ENCODE measurements around the gene KNL1.
"Not testable (repeated sequence)": the region's sequence is repeated elsewhere in the genome, so short reads cannot be mapped to it uniquely, and the experiment has no call there.

The KNL1 gene

GRCh38 chr15:40593588-40594428, at the start of gene KNL1:
Gene KNL1 (plus strand): TSS chr15:40594249. CDS start chr15:40602932, 8,683 bp downstream.
- peak; percentile 89 for DNase-seq (ENCODE audit: low spot score)

GRCh38 chr15:40545457-40545856, 48.6 kb upstream of the KNL1 start:
- DNase-seq (ENCODE audit: low spot score), result peak; percentile 42

GRCh38 chr15:40548610-40549009, 45.4 kb upstream of the KNL1 start:
- no peak for DNase-seq (ENCODE audit: low spot score)

- DNase-seq (ENCODE audit: low spot score), result no peak
Observed at GRCh38 chr15:40549894-40550293, 44.2 kb upstream of the KNL1 start.

- no peak for DNase-seq (ENCODE audit: low spot score)
Observed at GRCh38 chr15:40550341-40551037, 43.6 kb upstream of the KNL1 start.

GRCh38 chr15:40554161-40554525, 39.9 kb upstream of the KNL1 start:
- peak; percentile 64 for DNase-seq (ENCODE audit: low spot score)

GRCh38 chr15:40555876-40556275, 38.2 kb upstream of the KNL1 start:
- no peak for DNase-seq (ENCODE audit: low spot score)

GRCh38 chr15:40558952-40559742, 34.9 kb upstream of the KNL1 start:
- no peak for DNase-seq (ENCODE audit: low spot score)

- DNase-seq (ENCODE audit: low spot score), result no peak
Observed at GRCh38 chr15:40562691-40563090, 31.4 kb upstream of the KNL1 start.

GRCh38 chr15:40563426-40563825, 30.6 kb upstream of the KNL1 start:
- DNase-seq (ENCODE audit: low spot score), result no peak

GRCh38 chr15:40564591-40565332, 29.3 kb upstream of the KNL1 start, which contains the start of gene CCDC32:
Gene CCDC32 (minus strand): TSS chr15:40565042. CDS start chr15:40563015, 2,027 bp downstream.
- DNase-seq (ENCODE audit: low spot score), result peak; percentile 99

- DNase-seq (ENCODE audit: low spot score), result no peak
Observed at GRCh38 chr15:40565333-40566238, 28.5 kb upstream of the KNL1 start.

GRCh38 chr15:40567111-40567510, 26.9 kb upstream of the KNL1 start:
- DNase-seq (ENCODE audit: low spot score), result no peak

- peak; percentile 95 for DNase-seq (ENCODE audit: low spot score)
Observed at GRCh38 chr15:40569129-40569953, 24.7 kb upstream of the KNL1 start, which contains the start of gene RPUSD2. Gene RPUSD2 (plus strand): TSS chr15:40569299. CDS start chr15:40569338, 39 bp downstream.

- DNase-seq (ENCODE audit: low spot score), result no peak
Observed at GRCh38 chr15:40575113-40575512, 18.9 kb upstream of the KNL1 start.

- not testable (repeated sequence) for DNase-seq (ENCODE audit: low spot score)
Observed at GRCh38 chr15:40576914-40577313, 17.1 kb upstream of the KNL1 start.

GRCh38 chr15:40578892-40579291, 15.2 kb upstream of the KNL1 start:
- no peak for DNase-seq (ENCODE audit: low spot score)

- DNase-seq (ENCODE audit: low spot score), result not testable (repeated sequence)
Observed at GRCh38 chr15:40581796-40582195, 12.3 kb upstream of the KNL1 start.

GRCh38 chr15:40582726-40583246, 11.3 kb upstream of the KNL1 start:
- peak; percentile 40 for DNase-seq (ENCODE audit: low spot score)
